Kidney epithelial cell (primary cell): ENCODE measurements around the gene ZSCAN9. TPM values are rescaled to one million over a fixed set of nuclear protein-coding genes. Genes with fewer than 3 reads are reported as not detected.

Experiments
- DNase-seq: peaks from one replicate; pipeline ENCODE4 v3.0.0-alpha.2; 2010; ENCODE audit warnings: low read depth
- H3K27me3 ChIP-seq: 2 replicates; pipeline ENCODE4 v1.6.0; 2011; ENCODE audit warnings: low read length; ENCODE audit not compliant: control insufficient read depth, insufficient read depth
- H3K36me3 ChIP-seq: 2 replicates; pipeline ENCODE4 v1.5.1; 2011; ENCODE audit warnings: low read length; ENCODE audit not compliant: control insufficient read depth, insufficient read depth
- H3K4me3 ChIP-seq: 2 replicates; pipeline ENCODE4 v1.5.1; 2011; ENCODE audit warnings: low read depth, mild to moderate bottlenecking, control low read depth, low read length
- CTCF ChIP-seq: IDR thresholded peaks from 2 replicates; pipeline ENCODE4 v1.5.1; 2011; ENCODE audit warnings: mild to moderate bottlenecking, moderate library complexity, low read length, control low read depth, inconsistent platforms; ENCODE audit not compliant: insufficient read depth, poor library complexity, severe bottlenecking
- total RNA-seq: library from RNA; depleted of rRNA; stranded (reverse); fragments of >200 nt; gene quantifications from 2 replicates; pipeline ENCODE4 v1.2.3, GENCODE V29; 2015

ZSCAN9 gene
- total RNA-seq, 1 donor from 2014 or later, result 23.7 TPM

GRCh38 chr6:28208111-28208659 is 16.9 kb upstream of the ZSCAN9 start:
- H3K27me3 ChIP-seq, result peaks cover 19% of the 10 kb centered on the region
- TF ChIP-seq CTCF, result no peak
- DNase-seq, result no peak
- H3K36me3 ChIP-seq, result no peaks in the 10 kb centered on the region
- H3K4me3 ChIP-seq, result peak overlapping the region; percentile 32

GRCh38 chr6:28209753-28210535 is 15.1 kb upstream of the ZSCAN9 start:
- TF ChIP-seq CTCF, result no peak
- H3K4me3 ChIP-seq, result no peak overlapping the region
- H3K36me3 ChIP-seq, result no peaks in the 10 kb centered on the region
- peaks cover 19% of the 10 kb centered on the region for H3K27me3 ChIP-seq
- no peak for DNase-seq

GRCh38 chr6:28211840-28212509 is 13.1 kb upstream of the ZSCAN9 start:
- no peak for TF ChIP-seq CTCF

GRCh38 chr6:28212510-28213212 is 12.4 kb upstream of the ZSCAN9 start:
- peaks cover 13% of the 10 kb centered on the region for H3K27me3 ChIP-seq
- peak overlapping the region; percentile 43 for H3K4me3 ChIP-seq
- H3K36me3 ChIP-seq, result no peaks in the 10 kb centered on the region
- peak; percentile 11 for TF ChIP-seq CTCF
- DNase-seq, result peak; percentile 68

More at GRCh38 chr6:28211840-28212509, 13.1 kb upstream of the ZSCAN9 start:
- Histone ChIP-seq H3K4me3 (peak overlapping the region; percentile 43), H3K36me3 (no peaks in the 10 kb centered on the region), H3K27me3 (peaks cover 20% of the 10 kb centered on the region)
- no peak for DNase-seq

- no peak for DNase-seq
- Histone ChIP-seq H3K27me3 (peaks cover 10% of the 10 kb centered on the region), H3K36me3 (no peaks in the 10 kb centered on the region), H3K4me3 (peak overlapping the region; percentile 43)
- TF ChIP-seq CTCF, result no peak
Measured at GRCh38 chr6:28213213-28213523, 11.9 kb upstream of the ZSCAN9 start.
